ENCODE data around the gene ISM1.

ISM1 gene

DNA sequence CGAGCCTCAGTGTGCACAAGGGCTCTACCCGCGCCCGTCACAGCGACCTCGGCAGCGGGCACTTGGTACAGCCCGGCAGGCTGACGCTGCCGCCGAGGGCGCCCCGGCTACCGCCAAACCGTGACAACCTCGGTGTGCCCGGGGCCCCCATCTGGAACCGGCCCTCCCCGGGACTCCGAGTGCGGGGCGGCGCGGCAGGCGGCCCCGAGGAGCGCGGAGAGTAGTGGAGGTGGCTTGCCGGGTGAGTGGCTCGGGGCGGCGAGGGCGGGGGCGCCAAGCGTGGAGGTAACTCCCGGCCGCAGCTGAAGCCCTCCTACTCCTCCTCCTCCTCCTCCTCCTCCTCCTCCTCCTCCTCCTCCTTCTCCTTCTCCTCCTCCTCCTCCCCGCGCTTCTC, at the start of gene ISM1:
ISM1 (plus strand) TSS at position 371 of the 394 bp plus-strand sequence. CDS start 503 bp downstream, outside the sequence.
- peak; percentile 25 for DNase-seq

DNA sequence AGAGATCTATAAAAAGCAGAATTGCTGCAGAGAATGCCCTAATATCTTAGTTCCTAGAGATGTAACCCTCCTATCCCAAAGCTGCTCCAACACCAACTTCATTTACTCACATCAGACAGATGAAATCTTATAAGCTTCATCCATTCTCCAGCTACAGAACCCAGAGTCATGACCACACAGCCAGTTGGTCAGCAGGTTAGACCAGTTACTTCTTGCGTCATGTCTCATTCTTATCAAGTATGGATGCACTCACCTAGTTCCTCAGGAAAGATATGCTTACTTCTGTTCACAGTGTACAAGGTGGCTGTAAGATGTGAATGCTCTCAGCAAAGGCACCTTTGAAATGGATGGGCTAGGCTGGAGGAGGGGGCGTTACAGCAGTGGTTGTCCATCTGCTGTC, 47.9 kb upstream of the ISM1 start:
- DNase-seq: no peak

DNA sequence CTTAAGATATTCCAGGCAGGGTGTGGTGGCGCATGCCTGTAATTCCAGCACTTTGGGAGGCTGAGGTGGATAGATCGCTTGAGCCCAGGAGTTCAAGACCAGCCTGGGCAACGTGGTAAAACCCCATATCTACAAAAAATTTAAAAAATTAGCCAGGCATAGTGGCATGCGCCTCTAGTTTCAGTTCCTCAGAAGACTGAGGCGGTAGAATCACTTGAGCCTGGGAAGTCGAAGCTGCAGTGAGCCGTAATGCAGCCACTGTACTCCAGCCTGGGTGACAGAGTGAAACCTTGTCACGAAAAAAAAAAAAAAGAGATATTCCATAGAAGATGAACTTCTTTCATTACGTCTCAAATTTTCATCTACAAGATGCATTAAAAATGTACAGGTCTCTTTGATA, 46.7 kb upstream of the ISM1 start:
- no peak for DNase-seq

- DNase-seq: no peak
These were observed 39.8 kb upstream of the ISM1 start for GRCh38 chr20:13180986-13181889.

GRCh38 chr20:13183005-13183404, 38.1 kb upstream of the ISM1 start:
- DNase-seq: peak; percentile 23

- no peak for DNase-seq
These were observed 34.9 kb upstream of the ISM1 start for GRCh38 chr20:13186043-13186774.

- DNase-seq: no peak
These were observed 33.2 kb upstream of the ISM1 start for GRCh38 chr20:13187899-13188298.

DNA sequence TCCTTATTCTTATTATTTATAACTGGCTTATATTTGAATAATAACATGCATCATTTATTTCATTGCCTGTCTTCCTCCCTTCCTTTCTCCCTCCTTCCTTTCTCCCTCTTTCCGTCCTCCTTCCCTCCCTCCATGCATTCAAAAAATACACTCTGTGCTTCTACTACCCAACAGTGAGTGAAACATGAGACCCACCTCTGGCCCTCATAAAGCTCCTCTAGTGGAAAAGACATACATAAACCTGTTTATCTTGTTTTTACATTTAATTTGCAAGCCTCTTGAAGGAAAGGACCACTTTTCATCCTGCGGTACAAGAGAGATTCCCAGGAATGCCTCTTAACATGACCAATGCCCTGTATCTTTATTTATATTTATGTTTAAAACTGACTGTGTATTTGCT, 21.8 kb upstream of the ISM1 start:
- DNase-seq: no peak

DNA sequence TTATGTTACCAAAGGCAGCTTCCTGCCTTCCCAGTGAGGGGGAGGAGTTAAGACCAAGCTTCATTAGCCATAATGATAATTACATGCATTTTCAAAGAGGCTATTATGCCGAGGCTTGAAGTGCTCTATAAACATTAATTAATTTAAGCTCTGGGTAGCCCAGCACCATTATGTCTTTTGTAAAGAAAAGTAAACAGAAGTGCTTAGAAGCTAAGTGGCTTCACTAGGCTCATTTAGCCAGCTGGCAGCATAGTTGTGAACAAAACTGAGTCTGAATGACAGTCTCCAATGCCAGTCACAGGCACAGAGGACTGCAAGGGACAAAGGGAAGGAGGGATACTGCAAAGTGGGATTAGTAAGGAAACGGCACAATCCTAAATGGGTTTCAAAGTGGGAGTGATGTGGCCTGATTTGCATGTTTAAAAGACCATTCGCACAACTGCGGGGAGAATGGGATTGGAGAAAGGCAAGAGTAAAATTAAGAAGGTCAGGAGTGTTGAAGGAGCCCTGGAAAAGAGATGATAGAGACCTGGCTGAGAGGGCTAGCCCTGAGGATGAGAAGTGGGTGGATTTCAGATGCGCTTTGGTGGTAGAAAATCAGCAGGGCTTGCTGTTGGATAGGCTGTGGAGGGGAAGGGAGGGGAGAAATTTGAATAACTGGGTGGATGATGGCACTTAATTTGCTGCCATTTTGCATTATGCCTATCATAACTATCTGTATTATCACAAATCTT, 20.1 kb upstream of the ISM1 start:
- DNase-seq: no peak

DNA sequence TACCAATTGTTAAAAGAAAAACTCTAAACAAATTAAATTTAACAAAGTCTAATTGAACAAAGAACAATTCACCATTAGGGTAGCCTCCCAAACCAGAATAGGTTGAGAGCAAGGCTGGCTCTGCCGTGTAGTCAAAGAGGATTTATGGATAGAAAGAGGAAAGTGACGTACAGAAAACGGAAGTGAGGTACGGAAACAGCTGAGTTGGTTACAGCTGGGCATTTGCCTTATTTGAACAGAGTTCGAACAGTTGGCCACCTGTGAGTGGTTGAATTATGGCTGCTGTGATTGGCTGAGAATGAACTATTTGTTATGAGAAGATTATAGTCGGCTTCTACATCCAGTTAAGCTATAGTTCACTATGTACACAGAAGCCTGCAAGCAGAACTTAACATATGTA, 18.5 kb upstream of the ISM1 start:
- DNase-seq: no peak

GRCh38 chr20:13205425-13205824, 15.6 kb upstream of the ISM1 start:
- DNase-seq: no peak

GRCh38 chr20:13205848-13206434, 15.1 kb upstream of the ISM1 start:
- DNase-seq: no peak

DNA sequence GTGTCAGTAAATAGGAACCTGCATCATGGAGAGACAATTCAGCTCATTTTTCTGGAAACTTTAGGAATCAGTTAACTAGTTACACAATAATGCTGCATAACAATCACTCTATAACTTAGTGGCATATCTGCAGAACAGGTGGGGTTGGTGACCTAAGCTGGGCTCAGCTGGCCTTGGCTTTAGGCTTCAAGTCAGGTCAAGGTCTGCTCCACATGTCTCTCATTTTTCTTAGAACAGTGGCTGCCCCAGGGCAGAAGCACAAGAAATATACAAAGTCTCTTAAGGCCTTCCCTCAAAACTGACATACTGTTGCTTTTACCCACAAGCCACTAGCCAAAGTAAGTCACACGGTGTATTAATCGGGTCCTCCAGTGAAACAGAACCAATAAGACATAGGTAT, 14.1 kb upstream of the ISM1 start:
- no peak for DNase-seq

DNA sequence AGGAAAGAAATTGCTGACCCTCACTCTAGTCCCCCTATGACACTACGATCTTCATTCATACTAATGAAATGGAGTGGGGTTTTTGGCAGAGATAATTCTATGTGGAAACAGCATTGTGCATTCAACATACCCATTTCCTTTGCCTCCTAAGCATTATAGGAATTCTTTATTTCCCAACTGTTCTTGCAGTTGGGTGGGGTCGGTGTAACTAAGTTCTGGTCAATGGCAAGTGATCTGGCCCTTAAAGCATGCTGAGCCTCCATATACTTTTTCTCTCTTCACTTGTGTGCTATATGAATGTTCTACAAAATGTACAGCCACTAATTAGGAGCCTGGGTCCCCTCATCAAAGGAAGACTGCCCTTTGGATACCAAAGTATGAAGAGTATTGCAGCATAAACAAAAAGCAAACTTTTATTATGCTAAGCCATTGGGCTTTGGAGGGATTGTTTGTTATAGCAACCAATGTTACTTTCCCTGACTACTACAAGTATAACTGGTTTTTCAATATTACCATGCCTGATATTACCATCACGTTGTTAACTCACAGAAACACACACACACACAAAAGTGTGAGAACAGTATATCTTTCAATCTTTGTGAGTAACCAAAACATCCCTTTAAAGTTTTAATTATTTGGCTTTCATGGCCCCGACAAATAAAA, 9.0 kb upstream of the ISM1 start:
- no peak for DNase-seq

GRCh38 chr20:13212750-13213149, 8.3 kb upstream of the ISM1 start:
- DNase-seq: peak; percentile 20

GRCh38 chr20:13213335-13213734, 7.7 kb upstream of the ISM1 start:
- no peak for DNase-seq

DNA sequence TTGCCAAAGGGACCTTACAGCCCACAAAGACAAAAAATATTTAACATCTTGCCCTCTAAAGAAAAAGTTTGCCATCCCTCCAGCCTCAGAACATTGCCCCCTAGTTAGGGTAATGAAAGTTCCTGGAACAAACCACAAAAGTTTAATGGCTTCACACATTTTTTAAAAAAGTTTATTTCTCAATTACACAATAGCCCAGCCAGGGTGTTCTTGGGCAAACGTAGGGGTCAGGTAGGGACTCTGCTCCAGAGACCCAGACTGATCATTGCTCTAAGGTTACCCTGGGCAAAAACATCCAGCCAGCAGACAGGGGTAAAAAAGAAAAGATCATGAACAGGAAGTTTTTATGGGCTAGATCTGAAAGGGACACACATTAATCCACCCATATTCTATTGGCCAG, 4.5 kb upstream of the ISM1 start:
- no peak for DNase-seq

GRCh38 chr20:13219327-13220193, 1.5 kb upstream of the ISM1 start:
- no peak for DNase-seq

DNA sequence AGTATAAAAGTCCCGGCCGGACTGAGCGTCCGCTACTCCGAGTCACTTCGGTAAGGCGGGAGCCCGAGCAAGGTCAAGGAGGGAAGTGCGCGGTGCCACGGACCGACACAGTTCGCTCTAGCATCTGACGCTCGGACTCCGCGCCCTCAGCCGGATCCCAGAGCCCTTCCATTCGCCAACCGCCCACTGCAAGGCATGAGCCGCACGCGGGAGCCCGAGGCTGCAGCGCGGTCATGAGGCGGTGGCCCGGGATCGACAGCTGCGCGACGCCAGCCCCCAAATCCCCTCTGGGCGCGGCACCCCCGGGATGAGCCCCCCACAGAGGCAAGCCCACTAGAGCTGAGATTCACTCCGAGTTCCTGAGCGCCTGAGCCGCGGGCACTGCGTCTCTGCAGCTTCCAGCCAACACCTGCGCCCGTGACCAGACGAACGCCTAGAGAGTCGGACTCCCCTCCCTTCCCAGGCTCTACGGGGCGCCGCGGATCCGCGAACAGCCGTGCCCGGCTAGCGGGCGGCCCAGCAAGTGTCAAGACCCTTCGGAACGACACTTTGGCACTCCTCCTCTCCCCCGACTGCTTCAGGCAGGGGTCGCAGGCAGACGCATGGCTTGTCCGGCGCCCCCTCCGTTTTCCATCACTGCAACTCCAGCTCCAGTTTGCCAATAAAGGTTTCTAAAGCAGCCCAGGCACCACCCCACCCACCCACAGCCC, 725 bp upstream of the ISM1 start:
- DNase-seq: peak; percentile 17

- DNase-seq: no peak
These were observed 219 bp downstream of the ISM1 start for GRCh38 chr20:13221313-13221672.

All from stimulated activated CD4-positive, alpha-beta T cell treated with anti-CD3 and anti-CD28 coated beads, Interleukin-1b, Interleukin-23, amount 100 ng/mL, for 48 hours (primary cell).